Stomach (tissue), 9 donors: ENCODE results near the gene TXNDC5. TPM values are rescaled to one million over a fixed set of nuclear protein-coding genes. Genes with fewer than 3 reads are reported as not detected.

Experiments
- DNase-seq, 2 donors: peaks; one replicate each; pipeline versions ENCODE4 v3.0.0 to v3.0.0-alpha.2; 2013 to 2019
- H3K27ac ChIP-seq, 5 donors: fragments of 200-600 bp in 4 of 5; sonication (generic) in 4 of 5; one replicate each; pipeline ENCODE4 v1.5.1; 2013 to 2019; ENCODE audit warnings: mild to moderate bottlenecking in 1 of 5, moderate library complexity in 1 of 5
- H3K27me3 ChIP-seq, 3 donors: fragments of 200-600 bp; sonication (generic); one replicate each; pipeline ENCODE4 v1.5.1; 2017 to 2019; ENCODE audit warnings: mixed run types in 1 of 3
- H3K36me3 ChIP-seq, 4 donors: fragments of 200-600 bp; sonication (generic); 1 replicate in 3 of 4; 2 replicates in 1 of 4; pipeline ENCODE4 v1.5.1; 2016 to 2019
- H3K4me1 ChIP-seq, 4 donors: fragments of 200-600 bp; sonication (generic); one replicate each; pipeline ENCODE4 v1.5.1; 2016 to 2019
- H3K4me3 ChIP-seq, 4 donors: fragments of 200-600 bp; sonication (generic) in 3 of 4; one replicate each; pipeline ENCODE4 v1.5.1; 2016 to 2019; ENCODE audit warnings: mild to moderate bottlenecking in 1 of 4
- H3K9me3 ChIP-seq, 4 donors: fragments of 200-600 bp; sonication (generic); one replicate each; pipeline ENCODE4 v1.5.1; 2016 to 2019
- EP300 ChIP-seq: sonication (generic); formaldehyde crosslinking; IDR thresholded peaks from one replicate; pipeline ENCODE4 v1.6.1; 2017; ENCODE audit warnings: antibody characterized with exemption
- POLR2A ChIP-seq, 4 donors: fragments of 450-650 bp; IDR thresholded peaks; one replicate each; pipeline ENCODE4 v1.6.1; 2016; ENCODE audit warnings: antibody characterized with exemption in 4 of 4, control low read depth in 2 of 4, mild to moderate bottlenecking in 1 of 4, moderate library complexity in 1 of 4
- POLR2AphosphoS5 ChIP-seq, 3 donors: sonication (generic); formaldehyde crosslinking; IDR thresholded peaks; one replicate each; pipeline ENCODE4 v1.6.1; 2016; ENCODE audit warnings: antibody characterized with exemption in 3 of 3
- WGBS, 5 donors: extraction: QIAGEN DNeasy Blood & Tissue Kit in 3 of 5; methylation state at CpG; one replicate each; pipeline versions ENCODE4 v1.1.5 to v1.1.7; 2013 to 2018; 5-methylcytosine and 5-hydroxymethylcytosine counted together
- intact Hi-C: fragments of 100-400 bp; cut with DNase I; formaldehyde crosslinking; loops from one replicate; pipeline ENCODE4 v1.15.1; 2023; ENCODE audit warnings: low total_unique reads
- polyA plus RNA-seq, 3 donors: library from polyadenylated mRNA; stranded (reverse); fragments of 200-250 nt; gene quantifications; one replicate each; pipeline ENCODE4 v1.2.3, GENCODE V29; 2013
- total RNA-seq, 5 donors: library from RNA; depleted of rRNA; stranded (reverse); fragments of >200 nt; gene quantifications; one replicate each; pipeline versions ENCODE4 v1.1.0 to v1.2.3, GENCODE V29; 2014 to 2016
- TF ChIP-seq, protein P1 (sequence below), 7 experiments: fragments of 450-650 bp in 4 of 7; fragments of 200-600 bp in 3 of 7; sonication (generic) in 3 of 7; IDR thresholded peaks; one replicate each; pipeline ENCODE4 v1.5.1; 2016 to 2019; ENCODE audit warnings: antibody characterized with exemption in 7 of 7, control low read depth in 2 of 7, mild to moderate bottlenecking in 1 of 7
- donor health status: healthy with polysubstance abuse.
- donor health status: Bipolar disorder and iron deficiency.
- donor health status: healthy.

Gene TXNDC5
- total and polyA plus RNA-seq, 8 donors, result 27.4 to 260 (median 48.2) TPM

- intact Hi-C loops, result no loop called here
- peaks cover 70 to 100% (median 99%) of the 10 kb centered on the region in 4 donors for H3K36me3 ChIP-seq
- no peak overlapping the region for H3K4me3 ChIP-seq
- peaks cover 0 to 6% (median 3%) of the 10 kb centered on the region in 4 donors for H3K4me1 ChIP-seq
- H3K9me3 ChIP-seq, result no peaks in the 10 kb centered on the region
- H3K27ac ChIP-seq, result no peak overlapping the region
- TF ChIP-seq, protein P1, sequence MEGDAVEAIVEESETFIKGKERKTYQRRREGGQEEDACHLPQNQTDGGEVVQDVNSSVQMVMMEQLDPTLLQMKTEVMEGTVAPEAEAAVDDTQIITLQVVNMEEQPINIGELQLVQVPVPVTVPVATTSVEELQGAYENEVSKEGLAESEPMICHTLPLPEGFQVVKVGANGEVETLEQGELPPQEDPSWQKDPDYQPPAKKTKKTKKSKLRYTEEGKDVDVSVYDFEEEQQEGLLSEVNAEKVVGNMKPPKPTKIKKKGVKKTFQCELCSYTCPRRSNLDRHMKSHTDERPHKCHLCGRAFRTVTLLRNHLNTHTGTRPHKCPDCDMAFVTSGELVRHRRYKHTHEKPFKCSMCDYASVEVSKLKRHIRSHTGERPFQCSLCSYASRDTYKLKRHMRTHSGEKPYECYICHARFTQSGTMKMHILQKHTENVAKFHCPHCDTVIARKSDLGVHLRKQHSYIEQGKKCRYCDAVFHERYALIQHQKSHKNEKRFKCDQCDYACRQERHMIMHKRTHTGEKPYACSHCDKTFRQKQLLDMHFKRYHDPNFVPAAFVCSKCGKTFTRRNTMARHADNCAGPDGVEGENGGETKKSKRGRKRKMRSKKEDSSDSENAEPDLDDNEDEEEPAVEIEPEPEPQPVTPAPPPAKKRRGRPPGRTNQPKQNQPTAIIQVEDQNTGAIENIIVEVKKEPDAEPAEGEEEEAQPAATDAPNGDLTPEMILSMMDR (IDR thresholded peaks at IDR 0.05), result no peak
- no peak for TF ChIP-seq POLR2A (IDR thresholded peaks at IDR 0.05)
- TF ChIP-seq EP300, result no peak
- TF ChIP-seq POLR2AphosphoS5 (IDR thresholded peaks at IDR 0.05), result no peak
- no peak for DNase-seq
- WGBS, 5 donors, result 88 to 94% (median 92%) methylated on average over 9 of the region's 9 CpGs
- no peaks in the 10 kb centered on the region for H3K27me3 ChIP-seq
Measured at GRCh38 chr6:7897461-7898192, 13.0 kb downstream of the TXNDC5 start.

DNA sequence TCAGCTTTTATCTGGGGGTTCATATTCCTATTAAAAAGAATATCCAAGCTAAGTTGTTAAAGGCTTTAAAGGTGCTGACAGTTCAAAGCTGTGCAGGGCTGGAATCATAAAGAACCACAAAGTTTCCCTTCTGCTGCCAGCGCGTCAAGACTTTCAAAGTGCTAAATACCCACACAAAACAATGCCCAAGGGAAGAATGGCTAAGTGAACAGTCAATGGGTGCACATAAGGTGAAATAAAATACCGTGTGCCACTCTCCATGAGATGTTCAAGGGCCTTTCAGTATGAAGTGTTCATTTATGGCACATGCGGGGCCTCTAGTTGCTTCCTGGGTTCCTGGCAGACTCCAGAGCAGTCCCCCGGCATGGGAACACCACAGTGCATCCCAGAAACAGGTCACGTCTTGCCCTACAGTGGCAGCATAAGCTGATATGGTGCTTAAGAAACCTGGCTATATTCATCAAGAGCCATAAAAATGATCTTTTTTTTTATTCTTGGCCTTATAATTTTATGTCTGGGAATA lies 14.1 kb downstream of the TXNDC5 start:
- peaks cover 0 to 6% (median 2%) of the 10 kb centered on the region in 4 donors for H3K4me1 ChIP-seq
- no peaks in the 10 kb centered on the region for H3K27me3 ChIP-seq
- no peak overlapping the region for H3K27ac ChIP-seq
- H3K36me3 ChIP-seq, result peaks cover 72 to 100% (median 99%) of the 10 kb centered on the region in 4 donors
- no peak for DNase-seq
- H3K4me3 ChIP-seq, result no peak overlapping the region
- intact Hi-C loops, result no loop called here
- WGBS, 5 donors, result 91 to 98% (median 94%) methylated on average over 6 of the region's 6 CpGs
- TF ChIP-seq, protein P1 (IDR thresholded peaks at IDR 0.05), result no peak
- TF ChIP-seq POLR2A (IDR thresholded peaks at IDR 0.05) (no peak), POLR2AphosphoS5 (IDR thresholded peaks at IDR 0.05) (no peak), EP300 (no peak)
- no peaks in the 10 kb centered on the region for H3K9me3 ChIP-seq

- Histone ChIP-seq H3K36me3 (peaks cover 79 to 100% (median 99%) of the 10 kb centered on the region in 4 donors), H3K27me3 (no peaks in the 10 kb centered on the region), H3K4me1 (no peaks in the 10 kb centered on the region), H3K9me3 (no peaks in the 10 kb centered on the region), H3K27ac (no peak overlapping the region), H3K4me3 (no peak overlapping the region)
- no peak for DNase-seq
- 82 to 89% (median 83%) methylated on average over 7 of the region's 7 CpGs for WGBS, 5 donors
- intact Hi-C loops, result no loop called here
- TF ChIP-seq EP300, result no peak
- TF ChIP-seq POLR2AphosphoS5 (IDR thresholded peaks at IDR 0.05), result no peak
- TF ChIP-seq, protein P1 (IDR thresholded peaks at IDR 0.05), result no peak
- TF ChIP-seq POLR2A (IDR thresholded peaks at IDR 0.05), result no peak
Measured at GRCh38 chr6:7895125-7895423, 15.5 kb downstream of the TXNDC5 start.

DNA sequence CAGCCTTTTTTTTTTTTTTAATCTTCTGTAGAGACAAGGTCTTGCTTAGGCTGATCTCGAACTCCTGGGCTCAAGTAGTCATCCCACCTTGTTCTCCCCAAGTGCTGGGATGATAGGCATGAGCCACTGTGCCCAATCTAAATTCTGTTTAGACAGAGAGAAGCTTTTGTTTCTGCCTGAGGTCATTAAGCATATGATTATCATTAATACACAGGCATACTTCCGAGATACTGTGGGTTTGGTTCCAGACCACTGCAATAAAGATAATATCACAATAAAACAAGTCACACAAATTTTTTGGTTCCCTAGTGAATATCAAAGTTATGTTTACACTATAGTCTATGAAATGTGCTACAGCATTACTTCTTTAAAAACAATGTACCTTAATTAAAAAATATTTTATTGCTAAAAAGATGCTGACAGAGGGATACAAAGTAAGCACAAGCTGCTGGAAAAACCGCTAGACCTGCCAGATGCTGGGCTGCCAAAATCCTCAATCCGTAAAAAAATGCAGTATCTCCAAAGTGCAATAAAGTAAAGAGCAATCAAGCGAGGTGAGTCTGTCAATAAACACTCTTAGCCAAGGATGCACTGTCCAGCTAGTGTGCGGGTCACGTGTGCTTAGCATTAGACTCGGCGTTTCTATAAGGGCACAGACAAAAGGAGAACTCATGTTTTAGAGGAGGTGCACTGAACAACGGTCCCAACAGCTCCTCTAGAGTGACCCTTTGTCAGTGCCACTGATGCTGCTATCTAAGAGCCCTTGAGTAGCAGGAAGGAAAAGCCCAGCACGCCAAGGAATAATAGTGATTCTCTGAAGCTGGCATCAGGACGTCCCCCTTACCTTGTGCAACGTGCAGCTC lies 16.1 kb downstream of the TXNDC5 start:
- Histone ChIP-seq H3K27ac (no peak overlapping the region), H3K4me3 (no peak overlapping the region), H3K9me3 (no peaks in the 10 kb centered on the region), H3K36me3 (peaks cover 78 to 100% (median 99%) of the 10 kb centered on the region in 4 donors), H3K27me3 (no peaks in the 10 kb centered on the region), H3K4me1 (no peaks in the 10 kb centered on the region)
- DNase-seq, result no peak
- intact Hi-C loops, result no loop called here
- no peak for TF ChIP-seq EP300
- no peak for TF ChIP-seq POLR2A (IDR thresholded peaks at IDR 0.05)
- TF ChIP-seq, protein P1 (IDR thresholded peaks at IDR 0.05), result no peak
- no peak for TF ChIP-seq POLR2AphosphoS5 (IDR thresholded peaks at IDR 0.05)
- WGBS, 5 donors, result 75 to 86% (median 80%) methylated on average over 13 of the region's 13 CpGs
